Suppressor macrophage (primary cell): Measurements from ENCODE around the gene HOXC13.

ENCODE experiments used
- DNase-seq, 4 experiments: peaks; one replicate each; pipeline ENCODE4 v3.0.0-alpha.2; 2020 to 2022

HOXC13 gene

GRCh38 chr12:53995378-53996239 is 57.0 kb downstream of the HOXC13 start:
- peak in 2 of 4 experiments; percentile 35 to 45 for DNase-seq
